HepG2 (cell line): Measurements from ENCODE around the gene PSENEN. TPM values are rescaled to one million over a fixed set of nuclear protein-coding genes. Genes with fewer than 3 reads are reported as not detected.

Experiments used
- BCL6 ChIP-seq: IDR thresholded peaks from 2 replicates; pipeline ENCODE4 v1.6.1; 2016; ENCODE audit warnings: missing genetic modification reagents, missing compliant biosample characterization
- KDM5A ChIP-seq: fragments of 200-600 bp; sonication (generic); IDR thresholded peaks from 2 replicates; pipeline ENCODE4 v1.7.0; 2018; ENCODE audit warnings: antibody characterized with exemption, mild to moderate bottlenecking, low read length, borderline replicate concordance
- LBX2 ChIP-seq: sonication (generic); formaldehyde crosslinking; IDR thresholded peaks from 2 replicates; pipeline ENCODE4 v1.5.0; 2020; ENCODE audit warnings: missing genetic modification reagents, mild to moderate bottlenecking, borderline replicate concordance
- MBD4 ChIP-seq: IDR thresholded peaks from 2 replicates; pipeline ENCODE4 v1.6.1; 2012; ENCODE audit warnings: low read length, inconsistent platforms, borderline replicate concordance
- MBNL3 ChIP-seq: fragments of 250-450 bp; sonication (Bioruptor Pico); conservative IDR thresholded peaks from 2 replicates; pipeline ENCODE4 v1.8.0; 2022; ENCODE audit warnings: mild to moderate bottlenecking, inconsistent platforms
- YEATS4 ChIP-seq: sonication (generic); formaldehyde crosslinking; IDR thresholded peaks from 2 replicates; pipeline ENCODE4 v1.4.0; 2020; ENCODE audit warnings: missing genetic modification reagents, borderline replicate concordance
- ZNF510 ChIP-seq: sonication (generic); formaldehyde crosslinking; IDR thresholded peaks from 2 replicates; pipeline ENCODE4 v1.4.0; 2020; ENCODE audit warnings: low read depth, mild to moderate bottlenecking, missing genetic modification reagents
- ZNF512B ChIP-seq: sonication (generic); formaldehyde crosslinking; IDR thresholded peaks from 2 replicates; pipeline ENCODE4 v1.5.1; 2020; ENCODE audit warnings: missing genetic modification reagents, mild to moderate bottlenecking, borderline replicate concordance
- ZSCAN25 ChIP-seq: sonication (generic); formaldehyde crosslinking; IDR thresholded peaks from 2 replicates; pipeline ENCODE4 v1.8.0; 2022; ENCODE audit warnings: mild to moderate bottlenecking, missing genetic modification reagents
- polyA plus RNA-seq, 8 experiments: library from polyadenylated mRNA; depleted of rRNA in 3 of 8; stranded (reverse) in 7 of 8; unstranded in 1 of 8; fragments of >200 nt; fragmentation: Illumina TruSeq in 4 of 8; extraction: Trizol in 4 of 8; gene quantifications; 2 replicates each; pipeline versions ENCODE4 v1.2.1 to v1.2.3, GENCODE V29; 2011 to 2016; ENCODE audit warnings: low read depth in 4 of 8, missing spikeins in 1 of 8, mixed read lengths in 1 of 8; ENCODE audit not compliant: insufficient read depth in 1 of 8
- total RNA-seq, 5 experiments: library from RNA; depleted of rRNA; stranded (reverse); fragments of >200 nt; fragmentation: Illumina TruSeq; extraction: Trizol; gene quantifications; 2 replicates each; pipeline ENCODE4 v1.2.3, GENCODE V29; 2016; ENCODE audit warnings: low read depth in 1 of 5
- TF ChIP-seq, protein P1 (sequence below): sonication (generic); formaldehyde crosslinking; IDR thresholded peaks from 2 replicates; pipeline ENCODE4 v1.4.0; 2020; ENCODE audit warnings: missing genetic modification reagents
- TF ChIP-seq, protein P2 (sequence below), 2 experiments: sonication (generic) in 1 of 2; formaldehyde crosslinking in 1 of 2; IDR thresholded peaks; 2 replicates each; pipeline versions ENCODE4 v1.4.0 to v1.6.1; 2018 to 2020; ENCODE audit warnings: missing genetic modification reagents in 2 of 2, borderline replicate concordance in 1 of 2, low read depth in 1 of 2, mild to moderate bottlenecking in 1 of 2, missing biosample characterization in 1 of 2
- TF ChIP-seq, protein P3 (sequence below): sonication (generic); formaldehyde crosslinking; IDR thresholded peaks from 2 replicates; pipeline ENCODE4 v1.8.0; 2022; ENCODE audit warnings: low read depth, missing genetic modification reagents

PSENEN gene
- total and polyA plus RNA-seq, 2 of the 13 experiments (the other 11 are each of a cell fraction or from before 2014, with no cell fraction given): 16.9 to 34.2 TPM

DNA sequence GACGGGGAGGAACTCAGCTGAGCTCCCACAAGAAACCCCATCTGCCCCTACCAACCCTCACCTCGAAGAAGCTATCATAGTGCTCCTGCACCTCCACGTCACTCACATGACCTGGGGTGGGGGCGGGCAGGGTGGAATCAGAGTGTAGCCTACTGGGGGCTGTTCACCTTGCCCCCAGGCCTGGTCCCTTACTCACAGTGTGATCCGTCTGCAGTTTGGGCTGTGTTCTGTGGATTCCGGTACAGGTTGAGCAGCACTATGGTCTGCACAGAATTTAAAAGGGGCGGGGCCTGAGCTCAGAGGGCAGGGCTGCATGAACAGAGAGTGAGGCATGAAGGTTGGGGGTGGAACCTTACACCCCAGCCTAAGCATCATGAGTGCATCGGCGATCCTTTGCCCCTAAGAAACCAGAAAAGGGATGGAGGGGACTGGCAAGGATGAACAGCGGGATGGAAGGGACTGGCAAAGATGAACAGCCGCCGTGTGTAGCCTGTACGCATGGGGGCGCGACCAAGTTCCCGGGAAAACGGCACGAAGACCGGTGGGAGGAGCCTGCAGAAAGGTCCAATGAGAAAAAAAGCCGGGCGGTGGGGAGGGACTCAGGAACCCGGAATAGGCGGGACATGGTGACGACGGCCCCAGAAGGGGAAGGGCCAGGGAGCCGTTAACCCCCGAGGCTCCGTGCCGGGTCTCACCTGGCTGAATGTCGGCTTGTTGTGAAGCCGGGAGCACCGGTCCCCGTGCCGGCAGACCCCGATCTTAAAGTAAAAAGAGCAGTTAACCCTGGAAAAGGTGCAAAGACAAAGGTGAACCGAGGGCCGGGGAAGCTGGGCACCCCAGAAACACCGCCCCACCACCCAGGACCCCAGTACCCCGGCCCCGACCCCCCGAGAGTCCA, 772 bp upstream of the PSENEN start (continued):
- TF ChIP-seq LBX2 (CRISPR knock-in tag) (no peak), ZNF510 (CRISPR knock-in tag) (no peak), BCL6 (CRISPR knock-in tag) (no peak), YEATS4 (CRISPR knock-in tag) (peak; percentile 34; the same call in 1 of the 2 replicates), KDM5A (peak; percentile 87), MBD4 (no peak), ZNF512B (no peak), ZSCAN25 (no peak), MBNL3 (CRISPR knock-in tag) (no peak)
- TF ChIP-seq, protein P1, sequence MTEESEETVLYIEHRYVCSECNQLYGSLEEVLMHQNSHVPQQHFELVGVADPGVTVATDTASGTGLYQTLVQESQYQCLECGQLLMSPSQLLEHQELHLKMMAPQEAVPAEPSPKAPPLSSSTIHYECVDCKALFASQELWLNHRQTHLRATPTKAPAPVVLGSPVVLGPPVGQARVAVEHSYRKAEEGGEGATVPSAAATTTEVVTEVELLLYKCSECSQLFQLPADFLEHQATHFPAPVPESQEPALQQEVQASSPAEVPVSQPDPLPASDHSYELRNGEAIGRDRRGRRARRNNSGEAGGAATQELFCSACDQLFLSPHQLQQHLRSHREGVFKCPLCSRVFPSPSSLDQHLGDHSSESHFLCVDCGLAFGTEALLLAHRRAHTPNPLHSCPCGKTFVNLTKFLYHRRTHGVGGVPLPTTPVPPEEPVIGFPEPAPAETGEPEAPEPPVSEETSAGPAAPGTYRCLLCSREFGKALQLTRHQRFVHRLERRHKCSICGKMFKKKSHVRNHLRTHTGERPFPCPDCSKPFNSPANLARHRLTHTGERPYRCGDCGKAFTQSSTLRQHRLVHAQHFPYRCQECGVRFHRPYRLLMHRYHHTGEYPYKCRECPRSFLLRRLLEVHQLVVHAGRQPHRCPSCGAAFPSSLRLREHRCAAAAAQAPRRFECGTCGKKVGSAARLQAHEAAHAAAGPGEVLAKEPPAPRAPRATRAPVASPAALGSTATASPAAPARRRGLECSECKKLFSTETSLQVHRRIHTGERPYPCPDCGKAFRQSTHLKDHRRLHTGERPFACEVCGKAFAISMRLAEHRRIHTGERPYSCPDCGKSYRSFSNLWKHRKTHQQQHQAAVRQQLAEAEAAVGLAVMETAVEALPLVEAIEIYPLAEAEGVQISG (CRISPR knock-in tag): peak; percentile 64
- TF ChIP-seq, protein P2, sequence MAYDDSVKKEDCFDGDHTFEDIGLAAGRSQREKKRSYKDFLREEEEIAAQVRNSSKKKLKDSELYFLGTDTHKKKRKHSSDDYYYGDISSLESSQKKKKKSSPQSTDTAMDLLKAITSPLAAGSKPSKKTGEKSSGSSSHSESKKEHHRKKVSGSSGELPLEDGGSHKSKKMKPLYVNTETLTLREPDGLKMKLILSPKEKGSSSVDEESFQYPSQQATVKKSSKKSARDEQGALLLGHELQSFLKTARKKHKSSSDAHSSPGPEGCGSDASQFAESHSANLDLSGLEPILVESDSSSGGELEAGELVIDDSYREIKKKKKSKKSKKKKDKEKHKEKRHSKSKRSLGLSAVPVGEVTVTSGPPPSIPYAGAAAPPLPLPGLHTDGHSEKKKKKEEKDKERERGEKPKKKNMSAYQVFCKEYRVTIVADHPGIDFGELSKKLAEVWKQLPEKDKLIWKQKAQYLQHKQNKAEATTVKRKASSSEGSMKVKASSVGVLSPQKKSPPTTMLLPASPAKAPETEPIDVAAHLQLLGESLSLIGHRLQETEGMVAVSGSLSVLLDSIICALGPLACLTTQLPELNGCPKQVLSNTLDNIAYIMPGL (CRISPR knock-in tag; IDR thresholded peaks at IDR 0.05; ENCODE audit: borderline replicate concordance in 1 of 2, low read depth in 1 of 2): peak in 1 of 2 experiments; percentile 58; a peak in 1 of 4 replicates
- TF ChIP-seq, protein P3, sequence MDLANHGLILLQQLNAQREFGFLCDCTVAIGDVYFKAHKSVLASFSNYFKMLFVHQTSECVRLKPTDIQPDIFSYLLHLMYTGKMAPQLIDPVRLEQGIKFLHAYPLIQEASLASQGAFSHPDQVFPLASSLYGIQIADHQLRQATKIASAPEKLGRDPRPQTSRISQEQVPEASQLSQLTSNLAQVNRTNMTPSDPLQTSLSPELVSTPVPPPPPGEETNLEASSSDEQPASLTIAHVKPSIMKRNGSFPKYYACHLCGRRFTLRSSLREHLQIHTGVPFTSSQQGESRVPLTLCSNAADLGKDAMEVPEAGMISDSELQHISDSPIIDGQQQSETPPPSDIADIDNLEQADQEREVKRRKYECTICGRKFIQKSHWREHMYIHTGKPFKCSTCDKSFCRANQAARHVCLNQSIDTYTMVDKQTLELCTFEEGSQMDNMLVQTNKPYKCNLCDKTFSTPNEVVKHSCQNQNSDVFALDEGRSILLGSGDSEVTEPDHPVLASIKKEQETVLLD: no peak
